Sigmoid colon (tissue), 4 donors: Measurements from ENCODE around the gene TRIM2.
"Not testable (repeated sequence)": the region's sequence is repeated elsewhere in the genome, so short reads cannot be mapped to it uniquely, and the experiment has no call there.

ENCODE experiments used
- EP300 ChIP-seq, 4 donors: sonication (generic); formaldehyde crosslinking; IDR thresholded peaks; one replicate each; pipeline ENCODE4 v1.6.1; 2017; ENCODE audit warnings: antibody characterized with exemption in 4 of 4
- POLR2A ChIP-seq, 2 donors: fragments of 450-650 bp; IDR thresholded peaks; one replicate each; pipeline ENCODE4 v1.6.1; 2016; ENCODE audit warnings: antibody characterized with exemption in 2 of 2, mild to moderate bottlenecking in 2 of 2, moderate library complexity in 2 of 2
- POLR2AphosphoS5 ChIP-seq, 4 donors: sonication (generic); formaldehyde crosslinking; IDR thresholded peaks; one replicate each; pipeline ENCODE4 v1.6.1; 2017; ENCODE audit warnings: antibody characterized with exemption in 4 of 4
- TF ChIP-seq, protein P1 (sequence below), 4 experiments: fragments of 450-650 bp in 3 of 4; fragments of 200-600 bp in 1 of 4; IDR thresholded peaks; one replicate each; pipeline ENCODE4 v1.5.1; 2016 to 2019; ENCODE audit warnings: antibody characterized with exemption in 4 of 4, mild to moderate bottlenecking in 3 of 4, moderate library complexity in 2 of 4

DNA sequence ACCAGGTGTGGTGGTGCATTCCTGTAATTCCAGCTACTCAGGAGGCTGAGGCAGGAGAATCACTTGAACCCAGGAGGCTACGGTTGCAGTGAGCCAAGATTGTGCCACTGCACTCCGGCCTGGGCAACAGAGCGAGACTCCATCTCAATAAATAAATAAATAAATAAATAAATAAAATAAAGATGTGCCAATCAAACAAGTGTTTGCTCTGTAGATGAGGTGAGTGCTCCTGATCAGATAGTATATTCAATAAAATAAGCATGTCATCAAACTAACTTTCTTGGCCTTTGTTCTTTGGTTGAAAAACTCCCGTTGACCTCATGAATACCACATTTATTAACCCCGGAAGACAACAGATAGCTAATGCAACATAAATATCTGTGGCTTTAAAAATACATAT is 497 bp upstream of the TRIM2 start:
- TF ChIP-seq, protein P1, sequence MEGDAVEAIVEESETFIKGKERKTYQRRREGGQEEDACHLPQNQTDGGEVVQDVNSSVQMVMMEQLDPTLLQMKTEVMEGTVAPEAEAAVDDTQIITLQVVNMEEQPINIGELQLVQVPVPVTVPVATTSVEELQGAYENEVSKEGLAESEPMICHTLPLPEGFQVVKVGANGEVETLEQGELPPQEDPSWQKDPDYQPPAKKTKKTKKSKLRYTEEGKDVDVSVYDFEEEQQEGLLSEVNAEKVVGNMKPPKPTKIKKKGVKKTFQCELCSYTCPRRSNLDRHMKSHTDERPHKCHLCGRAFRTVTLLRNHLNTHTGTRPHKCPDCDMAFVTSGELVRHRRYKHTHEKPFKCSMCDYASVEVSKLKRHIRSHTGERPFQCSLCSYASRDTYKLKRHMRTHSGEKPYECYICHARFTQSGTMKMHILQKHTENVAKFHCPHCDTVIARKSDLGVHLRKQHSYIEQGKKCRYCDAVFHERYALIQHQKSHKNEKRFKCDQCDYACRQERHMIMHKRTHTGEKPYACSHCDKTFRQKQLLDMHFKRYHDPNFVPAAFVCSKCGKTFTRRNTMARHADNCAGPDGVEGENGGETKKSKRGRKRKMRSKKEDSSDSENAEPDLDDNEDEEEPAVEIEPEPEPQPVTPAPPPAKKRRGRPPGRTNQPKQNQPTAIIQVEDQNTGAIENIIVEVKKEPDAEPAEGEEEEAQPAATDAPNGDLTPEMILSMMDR (IDR thresholded peaks at IDR 0.05), result not testable (repeated sequence)
- not testable (repeated sequence) for TF ChIP-seq POLR2A, EP300, POLR2AphosphoS5 (IDR thresholded peaks at IDR 0.05)
